IPS DF 6.9 (cell line): ENCODE results near the gene SLC7A7.
"Not testable (repeated sequence)": the region's sequence is repeated elsewhere in the genome, so short reads cannot be mapped to it uniquely, and the experiment has no call there.

Experiments used
- DNase-seq: peaks from one replicate; pipeline ENCODE4 v3.0.0-alpha.2; 2013; ENCODE audit warnings: low read depth, low spot score
- H3K27ac ChIP-seq: one replicate; pipeline ENCODE4 v1.5.1; 2013; ENCODE audit warnings: low read length, control low read depth
- H3K27me3 ChIP-seq: 2 replicates; pipeline ENCODE4 v1.6.1; 2013; ENCODE audit warnings: mild to moderate bottlenecking, low read length; ENCODE audit not compliant: control insufficient read depth, insufficient read depth
- H3K36me3 ChIP-seq: 2 replicates; pipeline ENCODE4 v1.6.1; 2013; ENCODE audit warnings: low read length; ENCODE audit not compliant: control insufficient read depth, insufficient read depth
- H3K4me1 ChIP-seq: 2 replicates; pipeline ENCODE4 v1.6.1; 2013; ENCODE audit warnings: low read length; ENCODE audit not compliant: control insufficient read depth, insufficient read depth
- H3K4me3 ChIP-seq: 2 replicates; pipeline ENCODE4 v1.5.1; 2013; ENCODE audit warnings: mild to moderate bottlenecking, low read length
- H3K9me3 ChIP-seq: 2 replicates; pipeline ENCODE4 v1.6.1; 2013; ENCODE audit warnings: low read length, inconsistent platforms; ENCODE audit not compliant: control insufficient read depth, insufficient read depth
- WGBS: extraction: QIAGEN DNeasy Blood & Tissue Kit; methylation state at CpG from one replicate; pipeline ENCODE4 v1.1.7; 2013; ENCODE audit warnings: mixed read lengths, missing lambda C conversion rate; ENCODE audit not compliant: insufficient read length, insufficient coverage; 5-methylcytosine and 5-hydroxymethylcytosine counted together

The SLC7A7 gene

DNA sequence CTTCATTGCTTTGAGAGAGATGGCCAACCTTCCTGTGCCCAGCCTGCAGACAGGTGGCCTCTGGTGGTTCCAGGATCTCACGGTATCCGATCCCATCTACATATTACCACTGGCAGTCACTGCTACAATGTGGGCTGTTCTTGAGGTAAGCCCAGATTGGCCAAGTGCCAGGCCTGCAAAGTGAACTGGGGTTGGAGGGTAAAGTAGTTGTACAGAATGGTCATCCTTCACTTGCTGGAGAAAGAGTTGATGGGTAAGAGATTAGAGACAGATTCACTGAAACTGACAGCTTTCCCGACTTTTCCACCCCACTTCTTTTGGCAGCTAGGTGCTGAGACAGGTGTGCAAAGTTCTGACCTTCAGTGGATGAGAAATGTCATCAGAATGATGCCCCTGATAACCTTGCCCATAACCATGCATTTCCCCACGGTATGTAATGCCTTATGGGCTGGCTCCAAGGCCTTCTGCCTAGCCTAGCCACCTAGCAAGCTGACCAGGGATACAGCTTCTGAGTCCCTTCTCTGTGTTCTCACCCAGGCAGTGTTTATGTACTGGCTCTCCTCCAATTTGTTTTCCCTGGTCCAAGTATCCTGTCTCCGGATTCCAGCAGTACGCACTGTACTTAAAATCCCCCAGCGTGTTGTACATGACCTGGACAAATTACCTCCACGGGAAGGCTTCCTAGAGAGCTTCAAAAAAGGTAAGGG lies 44.6 kb downstream of the SLC7A7 start:
- WGBS, result no CpG with 5 or more reads among the region's 8 CpGs
- Histone ChIP-seq H3K27me3 (no peaks in the 10 kb centered on the region), H3K4me3 (no peak overlapping the region), H3K27ac (no peak overlapping the region), H3K4me1 (no peaks in the 10 kb centered on the region), H3K9me3 (no peaks in the 10 kb centered on the region), H3K36me3 (peaks cover 17% of the 10 kb centered on the region; the same call in 1 of the 2 replicates)
- no peak for DNase-seq

DNA sequence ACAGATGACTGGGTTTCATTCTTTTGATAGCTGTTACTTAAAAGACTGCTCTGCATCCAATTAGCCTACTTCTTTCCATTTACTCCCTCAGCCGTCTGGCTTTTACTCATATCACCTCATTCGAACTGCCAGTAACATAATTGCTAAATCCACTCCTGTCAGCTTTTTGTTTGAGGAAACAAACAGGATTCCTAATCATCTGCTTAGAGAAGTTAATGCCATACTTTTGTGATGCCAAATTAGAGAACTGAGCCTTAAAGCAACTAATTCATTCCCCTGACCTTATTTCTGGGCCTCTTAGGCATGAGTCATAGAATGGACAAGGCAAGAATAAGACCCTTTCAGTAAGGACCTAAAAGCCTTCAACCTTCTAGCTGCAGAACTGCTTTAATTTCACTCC lies 45.9 kb downstream of the SLC7A7 start:
- no peaks in the 10 kb centered on the region for H3K27me3 ChIP-seq
- H3K4me3 ChIP-seq, result no peak overlapping the region
- peaks cover 17% of the 10 kb centered on the region; the same call in 1 of the 2 replicates for H3K36me3 ChIP-seq
- no CpG with 5 or more reads among the region's 2 CpGs for WGBS
- no peak for DNase-seq
- H3K9me3 ChIP-seq, result no peaks in the 10 kb centered on the region
- H3K27ac ChIP-seq, result no peak overlapping the region
- H3K4me1 ChIP-seq, result no peaks in the 10 kb centered on the region

DNA sequence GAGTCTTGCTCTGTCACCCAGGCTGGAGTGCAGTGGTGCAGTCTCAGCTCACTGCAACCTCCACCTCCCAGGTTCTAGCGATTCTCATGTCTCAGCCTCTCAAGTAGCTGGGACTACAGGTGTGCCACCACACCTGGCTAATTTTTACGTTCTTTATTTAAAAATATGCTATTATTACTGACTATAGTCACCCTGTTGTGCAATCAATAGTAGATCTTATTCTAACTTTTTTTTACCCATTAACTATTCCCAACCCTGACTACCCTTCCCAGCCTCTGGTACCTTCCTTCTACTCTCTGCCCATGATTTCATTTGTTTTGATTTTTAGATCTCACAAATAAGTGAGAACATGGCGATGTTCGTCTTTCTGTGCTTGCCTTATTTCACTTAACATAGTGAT lies 46.3 kb downstream of the SLC7A7 start:
- DNase-seq, result no peak
- Histone ChIP-seq H3K27ac (no peak overlapping the region), H3K4me1 (no peaks in the 10 kb centered on the region), H3K4me3 (no peak overlapping the region), H3K36me3 (peaks cover 17% of the 10 kb centered on the region; the same call in 1 of the 2 replicates), H3K9me3 (no peaks in the 10 kb centered on the region), H3K27me3 (no peaks in the 10 kb centered on the region)
- WGBS, result no CpG with 5 or more reads among the region's 4 CpGs

DNA sequence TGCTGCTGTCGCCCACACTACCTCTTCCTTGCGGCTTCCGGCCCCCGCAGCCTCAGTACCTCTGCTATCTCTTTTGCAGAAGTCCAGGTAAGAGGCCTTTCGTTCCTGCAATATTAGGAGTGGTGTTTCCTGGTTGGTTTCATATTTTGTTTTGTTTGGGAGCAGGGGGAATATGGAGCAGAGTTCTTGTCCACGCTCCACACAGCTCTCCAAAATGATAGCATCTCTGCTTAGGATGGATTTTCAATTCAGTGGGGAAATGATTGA lies 48.0 kb downstream of the SLC7A7 start:
- Histone ChIP-seq H3K36me3 (peaks cover 17% of the 10 kb centered on the region; the same call in 1 of the 2 replicates), H3K27ac (no peak overlapping the region), H3K27me3 (no peaks in the 10 kb centered on the region), H3K4me1 (no peaks in the 10 kb centered on the region), H3K4me3 (peak overlapping the region; percentile 84; the same call in 1 of the 2 replicates), H3K9me3 (no peaks in the 10 kb centered on the region)
- DNase-seq, result no peak
- WGBS, result no CpG with 5 or more reads among the region's 6 CpGs

DNA sequence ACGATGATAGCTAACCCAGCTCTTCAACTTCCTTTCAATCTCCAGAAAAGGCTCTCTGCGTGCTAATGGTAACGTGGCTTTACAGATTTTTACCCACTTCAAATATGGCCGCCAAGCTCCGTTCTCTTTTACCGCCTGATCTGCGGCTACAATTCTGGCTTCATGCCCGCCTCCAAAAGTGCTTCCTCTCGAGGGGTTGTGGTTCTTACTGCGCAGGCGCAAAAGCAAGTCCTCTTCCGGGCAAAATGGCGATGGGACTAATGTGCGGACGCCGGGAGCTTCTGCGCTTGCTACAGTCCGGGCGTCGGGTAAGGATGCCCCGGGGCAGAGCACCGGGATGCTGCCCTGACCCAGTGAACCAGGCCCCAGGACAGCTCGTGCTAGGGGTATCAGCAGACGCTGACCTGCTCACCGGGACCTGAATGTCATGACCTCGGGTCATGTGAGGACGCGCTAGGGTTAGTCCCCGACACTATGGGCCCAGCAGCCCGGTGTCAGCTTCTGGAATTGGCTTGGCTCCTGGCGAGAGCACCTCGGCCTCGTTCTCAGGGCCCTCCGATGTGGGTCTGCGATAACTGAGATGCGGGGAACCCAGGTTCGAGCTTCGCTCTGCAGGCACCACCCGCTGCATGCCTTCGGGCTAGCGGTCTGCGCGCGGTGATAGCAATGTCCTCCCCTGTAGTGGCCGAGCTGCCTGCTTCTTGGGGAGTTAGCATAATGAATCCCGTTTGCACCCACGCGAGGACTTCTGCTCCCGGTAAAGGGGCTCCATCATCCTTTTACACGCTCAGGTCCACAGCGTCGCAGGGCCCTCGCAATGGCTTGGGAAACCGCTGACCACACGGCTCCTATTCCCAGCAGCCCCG lies 48.5 kb downstream of the SLC7A7 start, which contains the start of gene OXA1L:
Gene OXA1L (plus strand): TSS at position 232 of the 866 bp plus-strand sequence. CDS start 14 bp downstream, at position 246.
- DNase-seq, result peak; percentile 93
- Histone ChIP-seq H3K27ac (no peak within 1 kb of the TSS), H3K9me3 (no peaks in the 10 kb centered on the region), H3K4me3 (peak within 1 kb of the TSS; percentile 84; the same call in 1 of the 2 replicates), H3K4me1 (no peaks in the 10 kb centered on the region), H3K36me3 (peaks cover 17% of the 10 kb centered on the region; the same call in 1 of the 2 replicates), H3K27me3 (no peaks in the 10 kb centered on the region)
- no CpG with 5 or more reads among the region's 56 CpGs for WGBS

DNA sequence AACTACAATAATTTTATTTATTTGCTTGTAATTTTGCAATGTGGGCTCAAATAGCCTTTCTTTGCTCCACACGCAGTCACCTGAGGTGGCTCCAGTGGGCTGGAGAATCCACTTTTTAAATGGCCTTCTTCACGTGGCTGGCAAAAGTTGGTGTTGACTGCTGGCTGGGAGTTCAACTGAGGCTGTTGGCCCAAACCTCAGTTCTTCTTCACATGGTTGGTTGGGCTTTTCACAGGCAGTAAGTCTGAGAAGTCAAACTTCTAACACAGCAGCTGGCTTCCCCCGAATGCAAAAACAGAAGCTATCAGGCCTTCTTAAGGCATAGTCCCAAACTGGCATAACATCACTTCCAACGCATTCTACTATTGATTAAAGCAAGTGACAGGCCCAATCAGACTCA lies 50.9 kb downstream of the SLC7A7 start:
- Histone ChIP-seq H3K4me3 (no peak overlapping the region), H3K36me3 (no peaks in the 10 kb centered on the region), H3K27me3 (no peaks in the 10 kb centered on the region), H3K27ac (no peak overlapping the region), H3K4me1 (no peaks in the 10 kb centered on the region), H3K9me3 (no peaks in the 10 kb centered on the region)
- DNase-seq, result no peak
- WGBS, result no CpG with 5 or more reads among the region's 4 CpGs

DNA sequence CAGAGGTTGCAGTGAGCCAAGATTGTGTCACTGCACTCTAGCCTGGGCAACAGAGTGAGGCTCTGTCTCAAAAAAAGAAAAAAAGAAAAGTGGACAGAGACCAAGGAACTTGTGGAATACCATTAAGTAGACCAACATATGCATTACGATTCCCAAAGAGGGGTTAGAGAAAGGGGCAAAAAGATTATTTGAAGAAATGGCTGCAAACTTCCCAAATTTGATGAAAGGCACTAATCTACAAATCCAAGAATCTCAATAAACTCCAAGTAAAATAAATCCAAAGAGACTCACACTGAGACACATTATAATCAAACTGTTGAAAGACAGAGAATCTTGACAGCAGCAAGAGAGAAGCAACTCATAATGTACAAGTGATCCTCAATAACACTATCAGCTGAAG lies 53.5 kb downstream of the SLC7A7 start:
- Histone ChIP-seq H3K4me3 (no peak overlapping the region), H3K36me3 (no peaks in the 10 kb centered on the region), H3K9me3 (no peaks in the 10 kb centered on the region), H3K4me1 (no peaks in the 10 kb centered on the region), H3K27ac (no peak overlapping the region), H3K27me3 (no peaks in the 10 kb centered on the region)
- no CpG with 5 or more reads among the region's 1 CpG for WGBS
- no peak for DNase-seq

DNA sequence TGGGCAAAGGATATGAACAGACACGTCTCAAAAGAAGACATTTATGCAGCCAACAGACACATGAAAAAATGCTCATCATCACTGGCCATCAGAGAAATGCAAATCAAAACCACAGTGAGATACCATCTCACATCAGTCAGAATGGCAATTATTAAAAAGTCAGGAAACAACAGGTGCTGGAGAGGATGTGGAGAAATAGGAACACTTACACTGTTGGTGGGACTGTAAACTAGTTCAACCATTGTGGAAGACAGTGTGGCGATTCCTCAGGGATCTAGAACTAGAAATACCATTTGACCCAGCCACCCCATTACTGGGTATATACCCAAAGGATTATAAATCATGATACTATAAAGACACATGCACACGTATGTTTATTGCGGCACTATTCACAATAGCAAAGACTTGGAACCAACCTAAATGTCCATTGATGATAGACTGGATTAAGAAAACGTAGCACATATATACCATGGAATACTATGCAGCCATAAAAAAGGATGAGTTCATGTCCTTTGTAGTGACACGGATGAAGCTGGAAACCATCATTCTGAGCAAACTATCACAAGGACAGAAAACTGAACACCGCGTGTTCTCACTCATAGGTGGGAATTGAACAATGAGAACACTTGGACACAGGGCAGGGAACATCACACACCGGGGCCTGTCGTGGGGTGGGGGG lies 57.1 kb downstream of the SLC7A7 start:
- not testable (repeated sequence) for H3K9me3 ChIP-seq, DNase-seq, H3K36me3 ChIP-seq, H3K4me3 ChIP-seq, H3K4me1 ChIP-seq, H3K27me3 ChIP-seq, H3K27ac ChIP-seq
- WGBS, result no CpG with 5 or more reads among the region's 10 CpGs

DNA sequence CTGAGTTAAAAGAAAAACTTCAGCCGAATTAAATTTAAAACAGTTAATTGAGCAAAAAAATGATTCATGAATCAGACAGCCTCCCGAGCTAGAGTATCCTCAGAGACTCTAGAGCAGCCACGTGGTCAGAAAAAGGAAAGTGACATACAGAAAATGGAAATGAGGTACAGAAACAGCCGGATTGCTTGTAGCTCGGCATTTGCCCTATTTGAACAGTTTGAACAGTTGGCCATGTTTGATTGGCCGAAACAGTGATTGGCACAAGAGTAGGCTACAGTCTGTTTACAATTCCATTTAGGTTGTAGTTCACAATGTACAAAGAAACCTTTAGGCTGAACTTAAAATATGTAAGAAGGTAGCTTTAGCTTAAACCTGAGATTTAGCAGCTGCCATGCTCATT lies 61.6 kb downstream of the SLC7A7 start:
- H3K4me3 ChIP-seq, result no peak overlapping the region
- H3K27me3 ChIP-seq, result no peaks in the 10 kb centered on the region
- no peaks in the 10 kb centered on the region for H3K9me3 ChIP-seq
- no peak overlapping the region for H3K27ac ChIP-seq
- H3K4me1 ChIP-seq, result no peaks in the 10 kb centered on the region
- H3K36me3 ChIP-seq, result no peaks in the 10 kb centered on the region
- WGBS, result no CpG with 5 or more reads among the region's 6 CpGs
- no peak for DNase-seq

DNA sequence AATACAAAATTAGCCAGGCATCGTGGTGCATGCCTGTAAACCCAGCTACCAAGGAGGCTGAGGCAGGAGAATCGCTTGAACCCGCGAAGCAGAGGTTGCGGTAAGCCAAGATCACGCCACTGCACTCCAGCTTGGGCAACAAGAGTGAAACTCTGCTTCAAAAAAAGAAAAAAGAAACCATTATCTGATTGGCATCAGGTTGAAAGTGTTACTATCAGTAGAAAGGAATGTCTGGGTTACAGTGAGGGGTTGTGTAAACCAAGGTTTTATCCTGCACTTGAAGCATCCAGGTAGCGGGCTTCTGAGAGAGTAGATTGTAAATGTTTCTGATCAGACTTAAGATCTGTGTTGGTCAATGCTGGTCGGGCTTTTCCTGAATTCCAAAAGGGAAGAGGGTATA lies 62.8 kb downstream of the SLC7A7 start:
- WGBS, result no CpG with 5 or more reads among the region's 8 CpGs
- Histone ChIP-seq H3K4me1 (no peaks in the 10 kb centered on the region), H3K27ac (no peak overlapping the region), H3K9me3 (no peaks in the 10 kb centered on the region), H3K27me3 (no peaks in the 10 kb centered on the region), H3K36me3 (no peaks in the 10 kb centered on the region), H3K4me3 (no peak overlapping the region)
- no peak for DNase-seq
